GM21526 (cell line): ENCODE results near the gene IQCF6.
"Not testable (repeated sequence)": the region's sequence is repeated elsewhere in the genome, so short reads cannot be mapped to it uniquely, and the experiment has no call there.

Experiments used
- ATAC-seq: cut with Tn5 transposase; IDR thresholded peaks from one replicate; pipeline ENCODE4 v1.9.1; 2021; ENCODE audit warnings: moderate library complexity; ENCODE audit not compliant: unreplicated experiment, low FRiP score

Gene IQCF6

GRCh38 chr3:51779137-51779536, at the start of gene IQCF6:
Gene IQCF6 (minus strand): TSS chr3:51779237. CDS start chr3:51779224, 13 bp downstream.
- ATAC-seq: no peak

- ATAC-seq: no peak
These were observed 49.3 kb upstream of the IQCF6 start for GRCh38 chr3:51828297-51828696.

GRCh38 chr3:51819709-51820406, 40.8 kb upstream of the IQCF6 start:
- no peak for ATAC-seq

DNA sequence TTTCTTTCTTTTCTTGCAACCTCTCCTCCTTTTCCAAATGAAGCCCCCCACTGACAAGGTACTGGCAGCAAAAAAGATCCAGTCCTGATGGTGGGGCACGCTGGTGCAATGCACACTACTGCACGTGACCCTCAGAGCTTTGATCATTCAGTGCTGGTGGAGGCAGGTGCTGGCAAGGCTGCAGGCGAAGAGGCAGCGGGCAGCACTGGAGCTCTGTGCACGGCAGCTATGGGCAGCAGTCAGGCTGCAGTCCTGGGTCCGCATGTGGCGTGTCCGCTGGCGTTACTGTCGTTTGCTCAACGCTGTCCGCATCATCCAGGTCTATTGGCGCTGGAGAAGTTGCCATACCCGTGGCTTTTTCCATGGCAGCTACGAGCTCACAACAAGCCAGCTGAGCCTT, 40.1 kb upstream of the IQCF6 start:
- no peak for ATAC-seq

DNA sequence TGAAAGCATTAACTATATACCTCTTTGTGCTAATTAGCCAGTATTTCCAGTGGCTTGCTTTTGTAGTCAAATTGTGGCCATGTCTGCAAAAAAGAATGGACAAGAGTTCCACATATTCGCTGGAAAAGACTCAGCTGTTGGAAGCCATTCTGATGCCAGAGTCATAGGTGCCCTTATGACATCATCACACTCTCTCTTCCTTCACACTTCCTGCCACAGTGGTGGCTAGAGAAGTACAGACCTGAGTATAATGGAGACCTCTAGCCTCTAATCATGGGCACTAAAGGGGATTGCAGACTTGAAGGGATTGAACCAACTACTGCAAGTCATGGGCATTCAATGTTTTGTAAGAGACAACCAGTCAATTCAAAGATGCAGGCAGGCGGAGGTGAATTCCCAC, 38.3 kb upstream of the IQCF6 start:
- ATAC-seq: no peak

DNA sequence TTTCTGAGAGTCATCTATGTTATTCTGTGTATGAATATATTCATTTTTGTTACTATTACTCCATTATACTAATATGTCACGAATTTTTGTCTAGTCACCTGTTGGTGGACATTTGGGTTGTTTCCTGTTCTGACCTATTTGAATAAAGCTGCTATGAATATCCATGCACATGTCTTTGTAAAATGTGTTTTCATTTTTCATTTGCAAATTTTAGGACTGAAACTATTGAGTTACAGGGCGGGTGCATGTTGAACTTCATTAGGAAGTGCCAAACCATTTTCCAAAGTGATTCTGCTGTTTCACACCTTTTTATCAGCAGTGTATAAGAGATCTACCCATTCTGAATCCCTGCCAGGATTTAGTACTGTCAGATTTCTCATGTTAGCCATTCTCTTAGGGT, 37.7 kb upstream of the IQCF6 start:
- no peak for ATAC-seq

DNA sequence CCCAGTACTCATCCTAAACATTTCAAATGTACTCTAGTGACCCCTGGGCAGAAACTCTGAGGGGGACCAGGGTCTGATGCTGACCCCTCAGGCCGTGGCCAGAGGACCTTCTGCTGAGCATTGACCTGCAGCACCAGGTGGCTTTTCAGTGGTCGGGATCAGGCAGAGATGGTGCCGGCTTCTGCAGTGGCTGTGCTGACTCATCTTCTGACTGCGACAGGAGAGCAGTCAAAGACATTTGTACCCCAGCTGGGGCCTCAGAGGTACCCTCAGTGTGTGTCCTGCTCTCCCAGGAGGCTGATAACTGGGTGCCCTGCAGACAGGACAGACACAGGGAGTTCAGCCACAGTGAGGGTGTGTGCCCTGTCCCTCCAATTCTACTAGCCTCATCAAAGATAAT, 36.6 kb upstream of the IQCF6 start:
- ATAC-seq: no peak

DNA sequence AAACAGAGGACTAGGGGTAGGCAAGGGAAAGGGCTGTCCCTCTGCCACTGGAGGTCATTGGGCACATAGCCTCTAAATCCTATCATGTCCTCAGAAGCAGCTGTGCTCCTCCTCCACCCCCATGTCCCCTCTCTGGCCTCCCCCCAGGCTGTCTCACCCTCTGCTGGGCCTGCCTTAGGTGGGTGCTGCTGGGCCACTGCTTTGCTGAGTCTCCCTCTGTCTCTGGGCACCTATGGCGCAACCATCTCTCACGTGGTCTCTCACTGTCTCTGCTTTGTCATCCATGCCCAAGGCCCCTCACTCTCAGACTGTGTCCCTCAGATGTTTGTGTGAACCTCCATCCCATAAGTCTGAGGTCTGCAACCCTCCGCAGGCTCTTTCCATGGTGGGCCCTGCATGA, 35.0 kb upstream of the IQCF6 start:
- no peak for ATAC-seq

DNA sequence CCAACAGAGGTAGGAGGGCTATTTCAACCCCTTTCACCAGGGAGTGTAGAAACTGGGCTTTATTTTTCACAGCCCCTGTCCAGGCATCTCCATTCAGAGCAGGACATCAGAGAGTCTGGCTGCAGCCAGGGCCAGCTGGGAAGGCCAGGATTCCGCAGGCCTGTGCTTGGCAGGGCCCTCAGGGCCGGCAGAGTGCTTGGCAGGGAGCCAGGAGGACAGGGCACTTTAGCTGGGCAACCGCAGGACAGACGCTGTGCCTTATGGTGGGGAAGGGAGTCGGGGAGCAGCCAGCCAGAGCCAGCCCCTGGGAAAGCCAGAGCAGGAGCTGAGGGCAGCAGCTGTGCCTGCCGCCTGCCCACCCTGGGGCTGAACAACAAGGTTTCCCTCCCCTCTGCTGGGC, 34.5 kb upstream of the IQCF6 start:
- no peak for ATAC-seq

- ATAC-seq: no peak
These were observed 29.9 kb upstream of the IQCF6 start for GRCh38 chr3:51808934-51809333.

DNA sequence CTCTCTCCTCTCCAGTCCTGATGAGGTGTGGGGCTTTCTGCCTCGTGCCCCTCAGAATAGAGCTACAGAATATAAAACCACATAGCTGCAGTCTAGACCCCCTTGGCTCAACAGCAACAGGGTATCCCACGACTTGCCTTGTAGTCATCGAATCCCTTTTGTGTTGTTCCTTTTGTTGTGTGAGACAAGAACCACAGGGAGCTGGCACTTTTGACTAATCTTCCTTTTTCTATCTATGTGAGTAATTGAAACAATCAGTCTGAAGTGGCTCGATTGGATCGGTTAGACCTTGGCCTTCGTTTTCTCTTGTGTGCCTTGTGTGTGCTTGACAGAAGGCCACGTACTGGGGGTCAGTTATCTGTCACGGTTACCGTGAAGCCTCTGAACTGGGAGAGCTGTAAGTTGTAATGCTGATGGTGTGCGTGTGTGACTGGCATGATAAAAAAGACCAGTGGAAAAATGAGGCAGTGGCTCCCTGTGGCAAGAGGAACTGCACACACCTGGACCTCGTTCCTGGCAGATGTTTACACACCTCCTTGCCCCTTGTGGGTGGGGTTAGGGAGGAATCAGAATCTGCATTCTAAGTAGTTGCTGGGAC, 23.2 kb upstream of the IQCF6 start:
- no peak for ATAC-seq

GRCh38 chr3:51800750-51801125, 21.7 kb upstream of the IQCF6 start:
- ATAC-seq: no peak

DNA sequence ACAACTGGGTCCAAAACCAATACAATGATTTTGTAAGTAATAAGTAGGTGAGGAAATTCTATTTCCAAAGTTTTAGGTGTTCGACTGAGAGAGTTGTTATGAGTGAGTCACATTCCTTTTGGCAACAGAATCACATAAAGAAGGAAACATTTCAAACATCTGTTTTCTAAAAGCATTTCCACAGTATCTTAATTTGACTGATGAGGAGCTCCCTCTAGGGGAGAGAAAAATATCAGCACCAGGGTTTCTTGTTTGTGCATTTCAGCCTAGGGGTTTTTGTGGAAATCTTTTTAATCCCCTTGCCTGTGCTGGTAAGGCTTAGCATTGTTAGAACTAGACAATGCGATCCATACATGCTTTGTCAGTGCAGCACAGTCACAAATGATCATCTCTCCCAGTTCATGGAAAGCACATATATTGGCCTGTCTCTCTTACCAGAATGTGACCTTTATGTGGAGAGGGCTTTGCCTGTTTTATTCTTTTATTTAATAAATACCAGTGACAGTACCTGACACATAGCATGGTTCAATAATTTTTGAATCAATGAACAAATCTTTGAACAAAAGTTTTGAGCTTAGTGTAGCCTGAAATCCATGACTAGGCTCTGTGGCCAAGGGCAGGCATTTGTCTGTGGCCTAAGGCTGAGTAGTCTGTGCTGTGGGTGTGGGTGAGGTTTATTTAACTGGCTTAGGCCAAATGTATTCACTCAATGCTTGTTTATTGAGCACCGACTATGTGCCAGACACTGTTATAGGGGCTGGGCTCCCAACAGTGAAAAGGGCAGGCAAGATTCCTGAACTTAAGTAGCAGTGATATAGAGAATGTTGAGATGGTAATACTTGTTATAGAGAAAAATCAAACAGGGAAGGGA, 21.1 kb upstream of the IQCF6 start:
- ATAC-seq: no peak

GRCh38 chr3:51798411-51798963, 19.4 kb upstream of the IQCF6 start:
- ATAC-seq: no peak

GRCh38 chr3:51796854-51797253, 17.8 kb upstream of the IQCF6 start:
- ATAC-seq: no peak

DNA sequence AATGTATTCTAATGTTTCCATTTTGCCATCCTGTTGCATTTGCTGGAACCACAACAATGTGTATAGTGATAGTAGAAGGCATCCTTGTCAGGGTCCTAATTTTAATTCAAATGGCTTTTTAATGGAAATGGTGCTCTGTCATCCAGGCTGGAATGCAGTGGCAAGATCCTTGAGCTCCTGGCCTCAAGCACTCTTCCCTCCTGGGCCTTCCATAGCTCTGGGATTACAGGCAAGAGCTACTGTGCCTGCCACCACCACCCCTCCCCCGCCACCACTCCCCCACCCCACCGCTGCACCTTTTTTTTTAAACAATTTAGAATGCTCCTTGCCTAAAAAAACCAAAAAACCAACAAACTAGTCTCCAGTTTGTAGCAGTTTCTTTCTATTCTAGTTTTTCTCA, 15.2 kb upstream of the IQCF6 start:
- ATAC-seq: no peak

DNA sequence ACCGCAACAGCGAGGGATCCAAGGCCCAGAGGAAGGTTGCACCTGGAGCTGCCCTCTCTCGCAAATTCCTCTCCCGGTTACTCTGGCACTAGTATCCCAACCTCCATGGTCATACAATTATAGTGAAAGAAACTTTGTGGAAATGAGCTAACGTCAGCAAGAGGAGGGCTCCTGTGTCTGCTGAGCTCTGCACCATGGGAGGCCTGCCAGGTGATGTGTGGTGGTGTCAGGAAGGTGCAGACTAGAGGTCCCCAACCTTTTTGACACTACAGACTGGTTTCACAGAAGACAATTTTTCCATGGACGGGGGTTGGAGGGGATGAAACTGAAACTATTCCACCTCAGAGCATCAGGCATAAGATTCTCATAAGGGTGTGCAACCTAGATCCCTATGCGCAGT, 13.2 kb upstream of the IQCF6 start:
- no peak for ATAC-seq

GRCh38 chr3:51789437-51789836, 10.4 kb upstream of the IQCF6 start:
- no peak for ATAC-seq

- ATAC-seq: not testable (repeated sequence)
These were observed 8.5 kb upstream of the IQCF6 start for GRCh38 chr3:51787576-51787975.

- ATAC-seq: no peak
These were observed 7.2 kb upstream of the IQCF6 start for GRCh38 chr3:51786267-51786666.

- no peak for ATAC-seq
These were observed 483 bp downstream of the IQCF6 start for GRCh38 chr3:51778554-51778953.
